ENCODE data around the gene SMIM23.

Gene SMIM23

DNA sequence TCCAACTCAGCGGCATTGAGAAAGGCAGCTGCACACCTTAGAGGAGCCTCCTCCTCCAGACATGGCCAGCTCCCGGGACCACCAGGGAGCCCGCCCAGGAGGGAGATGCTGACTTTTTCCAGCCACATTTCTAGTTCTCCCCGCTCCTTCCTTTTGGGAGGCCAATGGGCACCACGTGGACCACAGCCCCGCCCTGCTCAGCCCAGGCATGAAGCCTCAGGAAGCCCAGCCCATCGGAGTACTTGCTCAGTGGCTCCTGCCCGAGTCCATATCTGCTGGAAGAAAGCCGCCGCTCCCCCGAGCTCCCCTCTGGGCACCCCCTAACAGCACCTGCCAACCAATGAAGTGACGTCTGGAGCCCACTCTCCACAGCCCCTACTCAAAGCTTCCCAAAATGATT is 52.4 kb downstream of the SMIM23 start:
- no peaks in the 10 kb centered on the region for H3K27me3 ChIP-seq (ENCODE audit: insufficient read depth, low read depth)
- no peaks in the 10 kb centered on the region for H3K4me1 ChIP-seq (ENCODE audit: low read depth, poor library complexity, severe bottlenecking)
- H4K20me1 ChIP-seq (ENCODE audit: insufficient read depth), result no peaks in the 10 kb centered on the region
- H3K79me2 ChIP-seq (ENCODE audit: insufficient read depth, low read depth), result no peaks in the 10 kb centered on the region
- H3K36me3 ChIP-seq (ENCODE audit: insufficient read depth), result no peaks in the 10 kb centered on the region
- no peak overlapping the region for H3K9ac ChIP-seq
- no peak overlapping the region for H3K4me3 ChIP-seq (IDR thresholded peaks at IDR 0.05; ENCODE audit: insufficient read depth, low read depth, low read length)
- no peak overlapping the region for H3K4me2 ChIP-seq
- no peak overlapping the region for H2AFZ ChIP-seq (ENCODE audit: low read depth)
- TF ChIP-seq, protein P1, sequence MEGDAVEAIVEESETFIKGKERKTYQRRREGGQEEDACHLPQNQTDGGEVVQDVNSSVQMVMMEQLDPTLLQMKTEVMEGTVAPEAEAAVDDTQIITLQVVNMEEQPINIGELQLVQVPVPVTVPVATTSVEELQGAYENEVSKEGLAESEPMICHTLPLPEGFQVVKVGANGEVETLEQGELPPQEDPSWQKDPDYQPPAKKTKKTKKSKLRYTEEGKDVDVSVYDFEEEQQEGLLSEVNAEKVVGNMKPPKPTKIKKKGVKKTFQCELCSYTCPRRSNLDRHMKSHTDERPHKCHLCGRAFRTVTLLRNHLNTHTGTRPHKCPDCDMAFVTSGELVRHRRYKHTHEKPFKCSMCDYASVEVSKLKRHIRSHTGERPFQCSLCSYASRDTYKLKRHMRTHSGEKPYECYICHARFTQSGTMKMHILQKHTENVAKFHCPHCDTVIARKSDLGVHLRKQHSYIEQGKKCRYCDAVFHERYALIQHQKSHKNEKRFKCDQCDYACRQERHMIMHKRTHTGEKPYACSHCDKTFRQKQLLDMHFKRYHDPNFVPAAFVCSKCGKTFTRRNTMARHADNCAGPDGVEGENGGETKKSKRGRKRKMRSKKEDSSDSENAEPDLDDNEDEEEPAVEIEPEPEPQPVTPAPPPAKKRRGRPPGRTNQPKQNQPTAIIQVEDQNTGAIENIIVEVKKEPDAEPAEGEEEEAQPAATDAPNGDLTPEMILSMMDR (conservative IDR thresholded peaks at IDR 0.05; ENCODE audit: low read depth, low read length), result no peak
- no peak overlapping the region for H3K27ac ChIP-seq

GRCh38 chr5:171839112-171839511 is 53.5 kb downstream of the SMIM23 start:
- Histone ChIP-seq H4K20me1 (ENCODE audit: insufficient read depth) (no peaks in the 10 kb centered on the region), H3K27me3 (ENCODE audit: insufficient read depth, low read depth) (no peaks in the 10 kb centered on the region), H3K4me2 (no peak overlapping the region), H3K4me3 (IDR thresholded peaks at IDR 0.05; ENCODE audit: insufficient read depth, low read depth, low read length) (no peak overlapping the region), H2AFZ (ENCODE audit: low read depth) (no peak overlapping the region), H3K4me1 (ENCODE audit: low read depth, poor library complexity, severe bottlenecking) (no peaks in the 10 kb centered on the region), H3K27ac (no peak overlapping the region), H3K36me3 (ENCODE audit: insufficient read depth) (no peaks in the 10 kb centered on the region), H3K9ac (no peak overlapping the region), H3K79me2 (ENCODE audit: insufficient read depth, low read depth) (no peaks in the 10 kb centered on the region)
- TF ChIP-seq, protein P1 (conservative IDR thresholded peaks at IDR 0.05; ENCODE audit: low read depth, low read length), result no peak

DNA sequence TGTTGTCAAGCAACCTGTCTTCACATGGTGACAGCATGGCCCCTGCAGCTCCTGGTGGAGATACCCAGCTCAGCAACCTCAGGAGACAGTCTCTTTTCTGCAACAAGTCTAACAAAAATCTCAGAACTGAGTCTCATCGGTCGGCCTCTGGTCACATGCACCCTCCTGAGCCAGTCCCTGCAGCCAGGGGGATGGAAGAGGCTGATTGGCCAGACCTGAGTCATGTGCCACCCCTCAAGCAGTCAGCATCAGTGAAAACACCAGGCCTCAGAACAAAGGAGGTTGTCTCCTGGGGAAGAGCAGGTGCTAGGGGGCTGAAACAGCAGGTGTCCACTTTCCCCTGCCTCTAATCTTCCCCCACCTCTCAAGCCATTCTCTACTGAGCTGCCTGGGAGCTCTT is 54.4 kb downstream of the SMIM23 start:
- Histone ChIP-seq H3K9ac (no peak overlapping the region), H3K36me3 (ENCODE audit: insufficient read depth) (no peaks in the 10 kb centered on the region), H4K20me1 (ENCODE audit: insufficient read depth) (no peaks in the 10 kb centered on the region), H2AFZ (ENCODE audit: low read depth) (no peak overlapping the region), H3K4me1 (ENCODE audit: low read depth, poor library complexity, severe bottlenecking) (no peaks in the 10 kb centered on the region), H3K27ac (no peak overlapping the region), H3K4me3 (IDR thresholded peaks at IDR 0.05; ENCODE audit: insufficient read depth, low read depth, low read length) (no peak overlapping the region), H3K27me3 (ENCODE audit: insufficient read depth, low read depth) (no peaks in the 10 kb centered on the region), H3K79me2 (ENCODE audit: insufficient read depth, low read depth) (no peaks in the 10 kb centered on the region), H3K4me2 (no peak overlapping the region)
- TF ChIP-seq, protein P1 (conservative IDR thresholded peaks at IDR 0.05; ENCODE audit: low read depth, low read length), result no peak
